H9 (cell line): ENCODE data around the gene TM9SF2. TPM values are rescaled to one million over a fixed set of nuclear protein-coding genes. Genes with fewer than 3 reads are reported as not detected.

ENCODE experiments used
- DNase-seq: peaks from one replicate; pipeline ENCODE4 v3.0.0-alpha.2; 2017
- H2AFZ ChIP-seq: one replicate; pipeline ENCODE4 v1.6.1; 2013; ENCODE audit warnings: mild to moderate bottlenecking, low read length, control low read depth, moderate library complexity
- H2AK5ac ChIP-seq: 2 replicates; pipeline ENCODE4 v1.6.1; 2013; ENCODE audit warnings: low read length, control low read depth, mixed read lengths; ENCODE audit not compliant: insufficient read length
- H2BK120ac ChIP-seq: one replicate; pipeline ENCODE4 v1.6.1; 2013; ENCODE audit warnings: low read depth, mild to moderate bottlenecking, low read length, control low read depth, inconsistent platforms; ENCODE audit not compliant: poor library complexity, severe bottlenecking
- H2BK12ac ChIP-seq: 2 replicates; pipeline ENCODE4 v1.6.1; 2013; ENCODE audit warnings: low read length, control low read depth, mixed read lengths, low read depth; ENCODE audit not compliant: insufficient read length
- H2BK15ac ChIP-seq: 2 replicates; pipeline ENCODE4 v1.6.1; 2013; ENCODE audit warnings: low read depth, low read length, control low read depth
- H2BK20ac ChIP-seq: one replicate; pipeline ENCODE4 v1.6.1; 2013; ENCODE audit warnings: low read depth, mild to moderate bottlenecking, low read length, control low read depth, inconsistent platforms; ENCODE audit not compliant: poor library complexity, severe bottlenecking
- H2BK5ac ChIP-seq: 2 replicates; pipeline ENCODE4 v1.6.1; 2013; ENCODE audit warnings: low read length, control low read depth, mixed read lengths; ENCODE audit not compliant: insufficient read length
- H3K14ac ChIP-seq: 2 replicates; pipeline ENCODE4 v1.6.1; 2013; ENCODE audit warnings: low read length, control low read depth; ENCODE audit not compliant: insufficient read depth
- H3K18ac ChIP-seq: 2 replicates; pipeline ENCODE4 v1.6.1; 2013; ENCODE audit warnings: low read depth, mild to moderate bottlenecking, mixed read lengths, low read length, control low read depth; ENCODE audit not compliant: insufficient read length
- H3K23ac ChIP-seq: 2 replicates; pipeline ENCODE4 v1.6.1; 2013; ENCODE audit warnings: low read length, control low read depth, mixed read lengths, low read depth; ENCODE audit not compliant: insufficient read length
- H3K23me2 ChIP-seq: 2 replicates; pipeline ENCODE4 v1.6.1; 2013; ENCODE audit warnings: low read depth, mild to moderate bottlenecking, mixed read lengths, low read length, control low read depth; ENCODE audit not compliant: insufficient read length, poor library complexity, severe bottlenecking
- H3K27ac ChIP-seq: 2 replicates; pipeline ENCODE4 v1.5.1; 2013; ENCODE audit warnings: low read length, control low read depth, mixed read lengths, low read depth; ENCODE audit not compliant: insufficient read length
- H3K27me3 ChIP-seq: 2 replicates; pipeline ENCODE4 v1.6.1; 2013; ENCODE audit warnings: low read length, control low read depth, inconsistent platforms; ENCODE audit not compliant: insufficient read depth
- H3K4ac ChIP-seq: 2 replicates; pipeline ENCODE4 v1.6.1; 2013; ENCODE audit warnings: low read depth, mild to moderate bottlenecking, control low read depth, inconsistent platforms, low read length, moderate library complexity
- H3K4me1 ChIP-seq: 2 replicates; pipeline ENCODE4 v1.6.1; 2013; ENCODE audit warnings: low read length, control low read depth, inconsistent platforms; ENCODE audit not compliant: insufficient read depth
- H3K4me2 ChIP-seq: 2 replicates; pipeline ENCODE4 v1.6.1; 2013; ENCODE audit warnings: low read length, control low read depth, mixed read lengths; ENCODE audit not compliant: insufficient read length, insufficient read depth
- H3K56ac ChIP-seq: 2 replicates; pipeline ENCODE4 v1.6.1; 2013; ENCODE audit warnings: low read depth, mild to moderate bottlenecking, mixed read lengths, low read length, control low read depth; ENCODE audit not compliant: insufficient read length
- H3K79me1 ChIP-seq: 2 replicates; pipeline ENCODE4 v1.6.1; 2013; ENCODE audit warnings: low read depth, mild to moderate bottlenecking, moderate library complexity, low read length, control low read depth, inconsistent platforms; ENCODE audit not compliant: insufficient read depth, poor library complexity, severe bottlenecking
- H3K79me2 ChIP-seq: 2 replicates; pipeline ENCODE4 v1.6.1; 2013; ENCODE audit warnings: low read length, control low read depth, inconsistent platforms; ENCODE audit not compliant: insufficient read depth
- H3K9ac ChIP-seq: 2 replicates; pipeline ENCODE4 v1.6.1; 2013; ENCODE audit warnings: low read length, control low read depth, mixed read lengths; ENCODE audit not compliant: insufficient read length; ENCODE audit errors: extremely low read depth
- H3K9me3 ChIP-seq: one replicate; pipeline ENCODE4 v1.6.1; 2013; ENCODE audit warnings: low read depth, low read length, inconsistent platforms; ENCODE audit not compliant: control insufficient read depth
- H3T11ph ChIP-seq: one replicate; pipeline ENCODE4 v1.6.1; 2013; ENCODE audit warnings: mild to moderate bottlenecking, low read length, control low read depth, inconsistent platforms
- H4K20me1 ChIP-seq: one replicate; pipeline ENCODE4 v1.6.1; 2013; ENCODE audit not compliant: control insufficient read depth, insufficient read length, insufficient read depth
- H4K5ac ChIP-seq: 2 replicates; pipeline ENCODE4 v1.6.1; 2013; ENCODE audit warnings: low read depth, mild to moderate bottlenecking, mixed read lengths, low read length, control low read depth; ENCODE audit not compliant: insufficient read length
- H4K8ac ChIP-seq: replicated peaks from 2 replicates; pipeline ENCODE4 v1.6.1; 2013; ENCODE audit warnings: low read length, control low read depth, mixed read lengths, low read depth; ENCODE audit not compliant: insufficient read length
- H4K91ac ChIP-seq: 2 replicates; pipeline ENCODE4 v1.6.1; 2013; ENCODE audit warnings: low read depth, mild to moderate bottlenecking, moderate library complexity, mixed read lengths, low read length, control low read depth; ENCODE audit not compliant: insufficient read length
- H3K27ac Mint-ChIP-seq, 3 experiments: 2 replicates in 2 of 3; 3 replicates in 1 of 3; pipeline ENCODE4 v1.8.0; 2020 to 2021; ENCODE audit warnings: mixed read lengths in 3 of 3, mild to moderate bottlenecking in 1 of 3, moderate library complexity in 1 of 3
- H3K27me3 Mint-ChIP-seq: 2 replicates; pipeline ENCODE4 v1.8.0; 2021; ENCODE audit warnings: low read depth, mild to moderate bottlenecking, moderate library complexity, mixed read lengths
- H3K36me3 Mint-ChIP-seq, 3 experiments: 2 replicates in 2 of 3; 3 replicates in 1 of 3; pipeline ENCODE4 v1.8.0; 2020 to 2021; ENCODE audit warnings: low read depth in 3 of 3, mixed read lengths in 3 of 3; ENCODE audit not compliant: insufficient read depth in 1 of 3
- H3K4me1 Mint-ChIP-seq, 2 experiments: 2 replicates each; pipeline ENCODE4 v1.8.0; 2020; ENCODE audit warnings: mixed read lengths in 2 of 2
- H3K4me3 Mint-ChIP-seq, 2 experiments: 2 replicates in 1 of 2; 3 replicates in 1 of 2; pipeline ENCODE4 v1.8.0; 2020 to 2021; ENCODE audit warnings: mild to moderate bottlenecking in 2 of 2, mixed read lengths in 2 of 2, moderate library complexity in 1 of 2
- H3K9me3 Mint-ChIP-seq, 2 experiments: 2 replicates in 1 of 2; 3 replicates in 1 of 2; pipeline ENCODE4 v1.8.0; 2020; ENCODE audit warnings: mild to moderate bottlenecking in 2 of 2, mixed read lengths in 2 of 2, moderate library complexity in 1 of 2
- WGBS: extraction: QIAGEN DNeasy Blood & Tissue Kit; methylation state at CpG from one replicate; pipeline ENCODE4 v1.1.7; 2013; ENCODE audit warnings: missing lambda C conversion rate, low lambda C conversion rate, mixed read lengths; ENCODE audit not compliant: insufficient read length; ENCODE audit errors: extremely low coverage; 5-methylcytosine and 5-hydroxymethylcytosine counted together
- total RNA-seq: library from RNA; stranded (reverse); gene quantifications from 2 replicates; pipeline ENCODE4 v1.2.1, GENCODE V29; 2021
- TF ChIP-seq, protein P1 (sequence below): fragments of 200-600 bp; sonication (generic); conservative IDR thresholded peaks from 3 replicates; pipeline ENCODE4 v1.8.0; 2021; ENCODE audit warnings: antibody characterized with exemption, mild to moderate bottlenecking

The TM9SF2 gene
- total RNA-seq, 1 experiment from 2014 or later: 86.1 TPM

DNA sequence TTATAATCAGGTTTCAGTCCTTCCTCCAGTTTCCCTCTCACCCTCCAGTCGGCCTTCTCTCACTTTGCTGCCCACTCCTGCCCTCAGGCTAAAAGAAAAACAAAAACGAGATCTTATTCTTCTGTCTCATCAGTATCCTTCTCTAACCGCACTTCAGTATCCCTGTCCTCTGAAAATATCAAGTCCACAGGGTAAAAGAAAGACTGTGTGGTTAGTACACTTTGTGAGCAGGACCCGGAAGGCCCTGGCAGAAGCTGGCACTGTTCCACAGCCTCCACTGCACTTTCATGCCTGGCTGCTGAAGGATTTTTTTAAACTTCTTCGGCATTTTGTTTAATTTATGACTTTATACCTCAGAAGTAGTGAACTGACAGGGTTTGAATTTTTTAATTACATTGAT lies 51.8 kb downstream of the TM9SF2 start:
- Histone ChIP-seq H3K4ac (no peak overlapping the region), H3K9me3 (no peaks in the 10 kb centered on the region), H2AFZ (no peak overlapping the region), H3K14ac (no peak overlapping the region), H2BK120ac (no peak overlapping the region), H2BK12ac (no peak overlapping the region), H3K79me2 (no peaks in the 10 kb centered on the region), H3K4me2 (no peak overlapping the region), H2BK15ac (no peak overlapping the region), H2BK20ac (no peak overlapping the region), H3K23ac (no peak overlapping the region), H4K91ac (no peak overlapping the region), H3K56ac (no peak overlapping the region), H3K27me3 (no peaks in the 10 kb centered on the region), H3K27ac (no peak overlapping the region), H4K8ac (no peak overlapping the region), H3K18ac (no peak overlapping the region), H3K9ac (no peak overlapping the region), H3K79me1 (no peaks in the 10 kb centered on the region), H4K5ac (no peak overlapping the region), H2AK5ac (no peak overlapping the region), H3T11ph (no peak overlapping the region), H3K4me1 (no peaks in the 10 kb centered on the region), H2BK5ac (no peak overlapping the region), H4K20me1 (no peaks in the 10 kb centered on the region), H3K23me2 (no peaks in the 10 kb centered on the region)
- WGBS: no CpG with 5 or more reads among the region's 5 CpGs
- Mint-ChIP-seq H3K27me3 (no peaks in the 10 kb centered on the region), H3K36me3 (peaks cover 19 to 75% (median 63%) of the 10 kb centered on the region in 3 experiments), H3K9me3 (no peaks in the 10 kb centered on the region), H3K27ac (no peak overlapping the region), H3K4me3 (no peak overlapping the region), H3K4me1 (peaks cover 0 to 7% of the 10 kb centered on the region in 2 experiments; a peak in 1 of 4 replicates)
- no peak for DNase-seq
- TF ChIP-seq, protein P1, sequence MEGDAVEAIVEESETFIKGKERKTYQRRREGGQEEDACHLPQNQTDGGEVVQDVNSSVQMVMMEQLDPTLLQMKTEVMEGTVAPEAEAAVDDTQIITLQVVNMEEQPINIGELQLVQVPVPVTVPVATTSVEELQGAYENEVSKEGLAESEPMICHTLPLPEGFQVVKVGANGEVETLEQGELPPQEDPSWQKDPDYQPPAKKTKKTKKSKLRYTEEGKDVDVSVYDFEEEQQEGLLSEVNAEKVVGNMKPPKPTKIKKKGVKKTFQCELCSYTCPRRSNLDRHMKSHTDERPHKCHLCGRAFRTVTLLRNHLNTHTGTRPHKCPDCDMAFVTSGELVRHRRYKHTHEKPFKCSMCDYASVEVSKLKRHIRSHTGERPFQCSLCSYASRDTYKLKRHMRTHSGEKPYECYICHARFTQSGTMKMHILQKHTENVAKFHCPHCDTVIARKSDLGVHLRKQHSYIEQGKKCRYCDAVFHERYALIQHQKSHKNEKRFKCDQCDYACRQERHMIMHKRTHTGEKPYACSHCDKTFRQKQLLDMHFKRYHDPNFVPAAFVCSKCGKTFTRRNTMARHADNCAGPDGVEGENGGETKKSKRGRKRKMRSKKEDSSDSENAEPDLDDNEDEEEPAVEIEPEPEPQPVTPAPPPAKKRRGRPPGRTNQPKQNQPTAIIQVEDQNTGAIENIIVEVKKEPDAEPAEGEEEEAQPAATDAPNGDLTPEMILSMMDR: no peak
